ENCODE results near the gene NEK10. TPM values are rescaled to one million over a fixed set of nuclear protein-coding genes. Genes with fewer than 3 reads are reported as not detected.

NEK10 gene
- total and polyA plus RNA-seq, 2 of the 13 experiments (the other 11 are each of a cell fraction or from before 2014, with no cell fraction given), result 2.8 to 14.2 TPM

- TF ChIP-seq ZNF232 (CRISPR knock-in tag; IDR thresholded peaks at IDR 0.05; ENCODE audit: borderline replicate concordance), result 0 out of 2 replicates have a peak, but pooled peaks have one; percentile 25
- TF ChIP-seq HDAC6 (IDR thresholded peaks at IDR 0.05; ENCODE audit: low read depth, low read length), result 0 out of 2 replicates have a peak, but pooled peaks have one; percentile 82
- no peak for TF ChIP-seq RFX1 (IDR thresholded peaks at IDR 0.05)
- TF ChIP-seq ZNF446 (CRISPR knock-in tag; IDR thresholded peaks at IDR 0.05), result no peak
- TF ChIP-seq ZNF678 (CRISPR knock-in tag; IDR thresholded peaks at IDR 0.05), result no peak
- peak; percentile 71; the same call in 1 of the 2 replicates for TF ChIP-seq ZNF792 (CRISPR knock-in tag; IDR thresholded peaks at IDR 0.05)
- peak; percentile 90; the same call in 1 of the 2 replicates for TF ChIP-seq FOXJ3 (CRISPR knock-in tag; IDR thresholded peaks at IDR 0.05; ENCODE audit: borderline replicate concordance)
- peak; percentile 94 for TF ChIP-seq SKI (IDR thresholded peaks at IDR 0.05; ENCODE audit: partially characterized antibody)
- peak; percentile 80 for TF ChIP-seq ZNF710 (CRISPR knock-in tag; IDR thresholded peaks at IDR 0.05; ENCODE audit: borderline replicate concordance)
- TF ChIP-seq ZFX (CRISPR knock-in tag; IDR thresholded peaks at IDR 0.05; ENCODE audit: low read depth), result peak; percentile 30; the same call in 1 of the 2 replicates
- TF ChIP-seq HNRNPL (IDR thresholded peaks at IDR 0.05; ENCODE audit: low read depth, low read length), result no peak
- TF ChIP-seq RERE (CRISPR knock-in tag; IDR thresholded peaks at IDR 0.05; ENCODE audit: low read depth), result no peak
- TF ChIP-seq BRCA1 (CRISPR knock-in tag; IDR thresholded peaks at IDR 0.05), result no peak
- no peak for TF ChIP-seq ZBTB4 (CRISPR knock-in tag; IDR thresholded peaks at IDR 0.05; ENCODE audit: borderline replicate concordance)
- TF ChIP-seq ZNF550 (CRISPR knock-in tag; IDR thresholded peaks at IDR 0.05; ENCODE audit: borderline replicate concordance), result no peak
- TF ChIP-seq ZBTB25 (CRISPR knock-in tag; IDR thresholded peaks at IDR 0.05), result no peak
- TF ChIP-seq HNF4G (IDR thresholded peaks at IDR 0.05; ENCODE audit: borderline replicate concordance, low read depth, low read length), result peak; percentile 48; the same call in 1 of the 2 replicates
- TF ChIP-seq HNF4G (CRISPR knock-in tag; IDR thresholded peaks at IDR 0.05; ENCODE audit: borderline replicate concordance, low read depth), result peak; percentile 64; the same call in 1 of the 2 replicates
Observed at GRCh38 chr3:27366062-27366591, 3.1 kb downstream of the NEK10 start (continued).

Measured in HepG2 (cell line).